ENCODE results near the gene NDUFS6. TPM values are rescaled to one million over a fixed set of nuclear protein-coding genes. Genes with fewer than 3 reads are reported as not detected.

Gene NDUFS6
- total RNA-seq, 1 donor from 2014 or later = 27.0 TPM

DNA sequence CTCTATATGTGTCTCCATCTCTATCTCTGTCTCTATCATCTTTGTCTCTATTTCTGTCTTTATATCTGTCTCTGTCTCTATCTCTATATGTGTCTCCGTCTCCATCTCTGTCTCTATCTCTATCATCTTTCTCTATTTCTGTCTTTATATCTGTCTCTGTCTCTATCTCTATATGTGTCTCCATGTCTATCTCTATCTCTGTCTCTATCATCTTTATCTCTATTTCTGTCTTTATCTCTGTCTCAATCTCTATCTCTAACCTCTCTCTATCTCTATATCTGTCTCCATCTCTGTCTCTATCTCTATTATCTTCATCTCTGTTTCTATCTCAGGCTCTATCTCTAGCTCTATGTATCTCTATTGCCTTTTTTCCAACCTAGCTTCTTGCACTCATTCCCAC lies 44.5 kb downstream of the NDUFS6 start:
- DNase-seq (ENCODE audit: low spot score) (no peak), ATAC-seq (no peak)

DNA sequence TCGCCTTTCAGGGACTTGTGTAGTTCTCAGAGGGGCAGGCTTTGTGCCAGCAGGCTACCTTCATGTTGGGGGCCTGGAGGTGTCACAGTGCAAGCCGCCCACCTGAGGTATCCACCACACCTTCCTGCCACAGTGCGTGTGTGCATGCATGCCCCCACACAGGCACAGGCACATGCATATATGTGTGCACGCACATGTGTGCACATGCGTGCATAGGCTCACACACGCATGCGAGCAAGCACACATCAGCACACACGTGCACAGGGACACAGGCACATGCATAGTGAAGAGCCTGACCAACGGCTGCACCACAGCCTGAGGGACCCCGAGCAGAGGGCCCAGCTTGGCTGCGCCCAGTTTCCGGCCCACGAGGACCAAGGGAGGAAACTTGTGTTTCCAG lies 45.4 kb downstream of the NDUFS6 start:
- DNase-seq (ENCODE audit: low spot score) = no peak
- ATAC-seq = no peak

DNA sequence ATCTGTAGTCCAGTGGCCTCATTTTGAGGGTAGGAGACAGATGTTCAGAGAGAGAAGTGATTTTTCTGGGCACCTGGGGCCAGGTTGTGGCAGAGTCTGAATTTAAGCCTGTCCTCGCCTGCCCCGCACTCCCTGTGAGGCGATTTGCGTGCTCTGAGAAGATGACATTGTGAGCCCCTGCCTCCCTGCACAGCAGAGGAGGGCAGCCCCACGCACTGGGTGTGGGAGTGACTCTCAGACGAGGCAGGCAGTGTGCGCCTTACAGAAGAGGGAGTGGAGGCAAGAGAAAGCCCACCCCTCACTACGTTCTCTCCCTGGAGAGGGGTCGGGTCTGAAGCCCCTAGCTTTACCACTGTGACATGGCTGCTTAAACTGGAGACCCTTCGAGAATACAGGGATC lies 45.8 kb downstream of the NDUFS6 start:
- DNase-seq (ENCODE audit: low spot score) = no peak
- no peak for ATAC-seq

DNA sequence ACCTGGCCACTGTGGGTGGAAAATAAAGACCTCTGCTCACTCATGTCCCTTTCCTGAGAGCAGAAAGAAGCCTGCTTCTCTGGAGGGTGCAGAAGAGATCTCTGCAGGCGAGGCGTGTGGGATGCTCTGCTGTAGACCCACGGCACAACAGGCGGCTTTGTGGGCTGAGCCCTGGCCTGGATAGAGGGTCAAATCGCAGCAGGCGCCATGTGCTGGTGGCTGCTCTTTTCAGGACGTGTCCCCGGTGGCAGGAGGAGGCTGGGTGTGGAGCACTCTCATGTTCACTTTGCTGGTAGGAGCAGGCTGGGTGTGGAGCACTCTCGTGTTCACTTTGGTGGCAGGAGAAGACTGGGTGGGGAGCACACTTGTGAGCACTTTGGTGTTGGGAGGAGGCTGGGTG lies 46.4 kb downstream of the NDUFS6 start:
- ATAC-seq (no peak), DNase-seq (ENCODE audit: low spot score) (no peak)

DNA sequence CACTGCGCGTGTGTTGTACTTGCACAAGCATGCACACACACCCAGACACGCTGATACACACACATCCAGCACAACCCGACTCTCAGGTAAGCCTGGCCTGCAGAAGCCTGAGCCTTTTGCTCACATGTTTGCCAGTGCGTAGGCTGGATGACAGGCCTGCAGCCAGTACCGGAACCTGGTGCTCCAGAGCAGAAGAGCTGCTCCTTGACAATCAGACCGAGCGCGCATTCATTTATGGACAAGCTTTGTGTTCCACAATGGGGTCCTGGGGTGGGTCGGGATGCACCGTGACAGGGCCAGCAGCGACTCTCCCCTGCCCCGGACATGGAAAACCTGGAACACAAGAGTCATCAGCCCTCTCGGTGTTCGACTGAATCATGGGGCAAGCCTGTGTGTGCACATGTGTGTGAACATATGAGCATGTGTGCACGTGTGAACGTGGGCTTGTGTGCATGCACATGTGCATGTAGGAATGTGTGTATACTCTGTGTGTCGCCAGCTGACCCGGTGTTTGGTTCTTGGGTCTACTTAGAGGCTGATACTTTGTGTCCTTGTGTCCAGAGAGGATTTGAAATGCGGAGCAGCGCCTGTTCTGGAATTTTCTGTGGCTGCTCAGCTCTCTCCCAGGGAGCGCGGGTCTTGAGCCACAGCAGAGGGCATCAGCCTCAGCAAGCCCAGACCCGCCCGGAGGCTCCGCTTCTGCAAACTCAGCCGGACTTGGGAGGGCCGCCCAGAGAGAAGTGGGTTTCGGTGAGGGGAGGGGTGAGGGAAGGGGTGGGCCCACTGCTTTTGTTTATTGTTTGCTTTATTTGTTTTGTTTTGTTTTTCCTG lies 49.3 kb downstream of the NDUFS6 start:
- ATAC-seq = no peak
- no peak for DNase-seq (ENCODE audit: low spot score)

DNA sequence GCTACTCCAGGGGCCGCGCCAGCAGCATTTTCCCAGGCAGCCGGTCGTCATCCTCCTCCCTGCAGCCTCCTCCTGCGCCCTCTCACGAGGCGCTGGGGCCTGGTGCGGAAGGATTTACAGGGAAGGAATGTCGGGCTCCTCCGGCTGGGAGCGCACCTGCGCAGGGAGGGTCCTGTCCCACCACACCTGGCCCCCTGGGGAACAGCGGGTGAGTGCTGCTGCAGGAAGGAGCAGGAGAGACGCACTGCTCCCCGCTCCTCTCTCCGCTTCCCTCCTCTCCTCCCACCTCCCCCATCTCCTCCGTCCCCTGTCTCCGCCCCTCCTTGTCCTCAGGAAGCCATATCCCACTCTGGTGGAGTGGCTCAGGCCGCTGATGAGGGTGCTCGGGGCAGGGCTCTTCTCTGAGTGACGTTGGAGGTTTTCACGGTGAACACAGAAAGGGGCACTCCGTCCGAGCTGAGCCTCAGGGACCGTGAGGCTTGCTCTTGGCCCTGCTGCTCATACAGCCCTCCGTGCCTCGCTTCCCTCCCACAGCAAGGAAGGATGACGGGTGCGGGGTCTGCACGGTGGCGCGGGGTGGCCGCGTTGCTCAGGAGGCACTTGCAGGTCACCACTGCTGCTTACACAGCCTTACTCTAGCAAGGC lies 50.2 kb downstream of the NDUFS6 start:
- no peak for ATAC-seq
- no peak for DNase-seq (ENCODE audit: low spot score)

DNA sequence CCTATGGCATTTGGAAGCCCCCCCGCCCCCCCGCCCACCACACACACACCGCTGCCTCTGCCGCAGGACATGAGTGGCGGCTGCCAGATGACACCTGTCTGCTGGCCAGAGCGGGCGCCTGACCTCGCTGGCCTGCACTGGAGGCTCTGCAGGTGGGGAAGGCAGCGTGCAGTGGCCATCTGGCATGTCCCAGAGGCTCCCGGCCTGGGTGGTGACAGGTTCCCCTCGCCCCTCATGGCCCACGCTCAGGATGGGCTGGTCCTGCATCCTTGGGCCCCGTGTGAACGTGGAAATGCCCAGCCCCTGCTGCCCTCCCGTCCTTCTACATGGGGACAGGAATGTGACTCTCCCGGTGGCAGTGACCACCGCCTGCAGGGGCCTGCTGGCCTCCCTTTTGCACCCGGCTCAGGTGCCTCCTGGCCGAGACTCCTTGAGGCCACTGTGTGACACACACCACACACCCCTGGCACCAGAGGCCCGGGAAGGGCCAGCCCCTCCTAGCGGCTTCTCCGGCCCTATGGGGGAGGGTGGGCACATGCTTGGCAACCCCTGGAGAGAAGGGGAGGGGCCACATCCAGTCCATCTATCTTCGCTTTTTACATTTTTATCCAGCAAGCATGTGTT lies 51.2 kb downstream of the NDUFS6 start:
- no peak for DNase-seq (ENCODE audit: low spot score)
- ATAC-seq = no peak

DNA sequence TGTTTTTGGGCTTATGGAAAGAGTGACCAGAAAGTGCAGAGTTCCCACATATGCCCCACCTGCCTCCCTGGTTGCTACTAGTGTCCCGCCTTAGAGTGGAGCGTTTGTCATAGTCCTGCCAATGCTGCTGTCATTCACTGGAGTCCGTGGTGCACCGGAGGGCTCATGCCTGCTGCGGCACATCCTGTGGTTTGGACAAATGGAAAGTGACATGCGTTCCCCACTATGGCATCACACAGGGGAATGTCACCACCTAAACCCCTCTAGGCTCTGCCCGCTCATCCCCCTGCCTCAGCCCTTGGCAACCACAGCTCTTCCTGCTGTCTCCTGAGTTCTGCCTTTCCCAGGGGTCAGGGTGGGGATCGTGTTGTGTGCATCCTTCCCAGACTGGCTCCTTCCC lies 52.3 kb downstream of the NDUFS6 start:
- DNase-seq (ENCODE audit: low spot score) = no peak
- ATAC-seq = no peak

DNA sequence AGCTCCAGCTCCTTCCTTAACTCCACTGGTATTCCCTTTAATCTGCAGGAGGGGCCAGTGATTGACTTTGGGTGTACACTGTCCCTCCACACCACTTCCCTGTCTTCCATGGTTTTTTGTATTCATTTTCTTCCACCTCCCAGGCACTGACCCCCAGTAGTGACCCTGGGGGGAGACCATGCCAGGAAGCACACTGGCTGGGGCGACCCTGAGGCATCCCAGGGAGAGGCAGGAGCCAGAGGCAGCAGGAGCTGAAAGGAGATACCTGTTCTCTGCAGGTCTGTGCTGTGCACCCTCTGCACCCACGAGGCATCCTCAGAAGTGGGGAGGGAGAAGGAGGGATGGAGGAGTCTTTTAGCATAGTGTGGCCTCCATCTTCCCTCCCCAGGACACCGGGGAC lies 53.9 kb downstream of the NDUFS6 start:
- no peak for DNase-seq (ENCODE audit: low spot score)

DNA sequence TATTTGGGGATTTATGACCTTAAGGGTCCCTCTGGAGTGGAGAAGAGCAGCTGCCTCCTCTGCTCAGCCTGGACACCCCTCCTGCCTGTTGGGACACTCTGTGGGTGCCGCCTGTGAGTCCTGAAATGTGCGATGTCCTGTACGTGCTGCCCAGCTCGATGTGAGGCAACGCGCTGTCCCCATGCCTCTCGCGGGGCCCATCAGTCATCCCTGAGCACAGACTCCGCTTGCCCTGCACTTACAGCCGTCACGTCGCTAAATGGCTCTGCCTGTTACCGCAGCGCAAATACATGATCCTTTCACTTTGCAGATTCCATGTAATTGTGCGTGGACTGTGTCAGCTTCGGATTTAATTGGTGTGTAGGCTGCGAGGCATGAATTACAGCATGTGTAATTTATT lies 54.4 kb downstream of the NDUFS6 start:
- DNase-seq (ENCODE audit: low spot score) = no peak

More for the DNA sequence above, 53.9 kb downstream of the NDUFS6 start:
- ATAC-seq = no peak

DNA sequence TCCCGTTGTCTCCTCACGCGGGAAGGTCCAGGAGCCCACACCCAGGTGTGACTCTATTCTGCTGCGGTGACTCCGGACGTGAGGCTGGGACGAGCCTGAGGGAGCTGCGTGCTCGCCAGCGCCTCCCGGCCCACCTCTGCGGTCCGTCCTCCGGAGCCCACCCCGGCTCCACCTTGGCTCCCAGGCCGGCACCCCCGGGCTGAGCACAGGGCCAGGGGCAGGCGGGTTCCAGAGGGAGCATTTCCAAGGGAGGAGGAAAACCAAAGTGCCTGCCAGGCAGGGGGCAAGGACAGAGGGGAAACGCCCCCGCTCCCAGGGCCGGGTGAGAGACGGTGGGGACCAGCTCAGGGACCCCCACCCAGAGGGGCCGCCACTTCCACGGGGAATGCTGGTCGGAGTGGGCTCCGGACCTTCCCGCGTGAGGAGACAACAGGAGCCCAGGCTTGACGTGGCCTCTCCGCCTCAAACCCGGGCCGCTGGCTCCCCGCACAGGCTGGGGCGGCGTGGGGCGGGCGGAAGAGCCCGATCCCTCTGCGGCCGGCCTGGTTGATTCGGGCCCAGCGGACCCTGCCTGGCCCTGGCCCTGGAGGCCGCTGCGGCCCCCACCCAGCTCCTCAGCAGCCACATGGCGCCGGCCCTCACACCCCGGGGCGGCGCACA lies 55.5 kb downstream of the NDUFS6 start:
- ATAC-seq (no peak), DNase-seq (ENCODE audit: low spot score) (no peak)

More for the DNA sequence above, 54.4 kb downstream of the NDUFS6 start:
- no peak for ATAC-seq

DNA sequence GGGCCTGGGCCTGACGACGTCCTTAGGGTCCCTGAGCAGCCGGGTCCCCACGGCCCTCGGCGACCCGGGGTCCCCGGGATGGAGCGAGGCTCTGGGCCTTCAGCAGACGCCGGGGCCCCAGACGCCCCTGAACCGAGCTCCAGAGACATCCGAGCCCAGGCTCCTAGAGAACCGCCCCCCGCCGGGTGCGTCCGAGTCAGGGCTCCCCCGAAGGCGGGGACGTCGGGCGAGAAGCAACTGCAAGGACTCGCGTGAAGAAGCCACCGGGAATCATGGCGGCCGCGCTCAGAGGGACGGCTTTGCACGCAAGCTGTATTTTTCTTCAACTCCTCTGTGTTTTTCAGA lies 56.0 kb downstream of the NDUFS6 start:
- DNase-seq (ENCODE audit: low spot score) (no peak), ATAC-seq (no peak)

DNA sequence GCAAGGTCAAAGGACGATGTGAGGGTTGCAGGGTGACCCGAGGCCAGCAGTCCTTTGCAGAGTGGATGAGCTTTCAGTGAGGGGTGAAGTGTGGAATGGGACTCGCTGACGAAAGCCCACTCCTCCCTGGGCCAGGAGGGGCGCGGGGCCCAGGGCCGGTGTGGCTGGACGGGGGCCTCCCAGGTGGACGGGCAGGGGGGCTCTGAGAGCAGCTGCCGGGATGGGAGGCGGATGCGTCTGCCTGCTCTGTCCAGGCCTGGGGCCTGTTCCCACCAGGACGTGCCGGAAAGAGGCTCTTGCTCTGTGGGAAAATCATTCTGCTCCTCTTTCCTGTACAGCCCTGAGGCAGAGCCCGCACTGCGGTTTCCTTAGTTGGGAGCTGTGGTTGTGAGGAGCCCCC lies 57.2 kb downstream of the NDUFS6 start:
- ATAC-seq = no peak
- DNase-seq (ENCODE audit: low spot score) = no peak

DNA sequence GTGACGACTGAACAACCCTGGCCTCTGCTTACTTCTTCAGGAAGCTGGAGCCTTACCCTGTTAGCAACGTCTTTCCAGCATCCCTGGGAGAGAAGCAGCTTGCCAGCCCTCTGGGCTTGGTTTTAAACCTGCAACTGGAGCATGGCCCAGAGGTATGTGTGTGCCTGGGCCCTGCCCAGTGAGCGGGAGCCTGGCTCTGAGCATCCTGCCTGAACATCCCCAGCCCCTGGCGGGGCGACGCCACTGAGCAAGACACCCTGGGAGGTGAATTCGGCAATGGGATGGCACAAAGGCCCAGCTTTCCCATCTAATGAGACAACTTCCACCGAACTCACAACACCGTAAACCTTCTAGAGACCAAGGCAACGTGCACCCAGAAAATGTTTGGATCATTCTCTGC lies 57.9 kb downstream of the NDUFS6 start:
- DNase-seq (ENCODE audit: low spot score) (no peak), ATAC-seq (no peak)

DNA sequence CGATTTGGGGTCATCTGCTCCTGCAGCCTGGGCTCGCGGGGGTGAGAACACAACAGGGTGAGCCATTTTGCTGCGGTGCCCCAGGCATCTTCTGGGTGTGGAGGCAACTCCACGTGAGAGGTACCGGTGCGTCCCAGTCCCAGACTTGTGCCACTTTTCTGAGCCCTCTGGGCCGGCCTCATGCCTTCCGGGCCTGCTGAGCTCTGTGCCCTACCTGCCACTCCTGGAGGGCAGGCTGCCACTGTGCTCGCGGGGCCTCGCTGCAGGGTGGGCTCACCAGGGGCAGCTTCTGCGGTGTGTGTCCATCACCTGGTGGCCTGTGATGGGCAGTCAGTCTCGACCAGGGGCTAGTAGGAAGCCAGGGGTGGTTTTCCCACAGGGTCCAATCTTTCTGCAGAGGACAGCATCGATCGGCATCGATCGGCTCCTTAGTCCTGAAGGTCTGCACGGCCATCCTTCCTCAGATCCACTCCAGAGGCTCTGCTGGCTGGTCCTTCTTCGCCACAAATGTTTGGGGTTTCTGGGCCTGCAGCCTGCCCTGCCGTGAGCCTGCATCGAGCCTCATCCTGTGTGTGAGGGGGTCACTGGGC lies 58.9 kb downstream of the NDUFS6 start:
- DNase-seq (ENCODE audit: low spot score) (no peak), ATAC-seq (no peak)

DNA sequence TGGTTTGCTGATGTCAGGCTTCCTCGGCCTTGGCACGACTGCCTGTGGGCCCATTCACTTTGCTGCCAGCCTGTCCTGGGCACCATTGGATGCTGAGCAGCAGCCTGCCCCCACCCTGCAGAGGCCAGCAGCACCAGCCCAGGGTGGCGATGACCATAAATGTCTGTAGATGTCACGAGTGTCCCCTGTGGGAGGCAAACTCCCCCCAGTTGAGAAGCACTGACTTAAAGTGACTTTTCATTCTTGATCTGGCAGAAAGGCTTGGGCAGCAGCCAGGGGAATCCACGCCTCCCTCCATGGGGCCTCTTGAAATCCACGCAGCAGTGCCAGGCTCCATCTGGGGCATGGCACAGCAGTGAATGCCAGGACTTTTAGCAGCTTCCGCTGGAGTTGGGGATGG lies 59.7 kb downstream of the NDUFS6 start:
- ATAC-seq = no peak

DNA sequence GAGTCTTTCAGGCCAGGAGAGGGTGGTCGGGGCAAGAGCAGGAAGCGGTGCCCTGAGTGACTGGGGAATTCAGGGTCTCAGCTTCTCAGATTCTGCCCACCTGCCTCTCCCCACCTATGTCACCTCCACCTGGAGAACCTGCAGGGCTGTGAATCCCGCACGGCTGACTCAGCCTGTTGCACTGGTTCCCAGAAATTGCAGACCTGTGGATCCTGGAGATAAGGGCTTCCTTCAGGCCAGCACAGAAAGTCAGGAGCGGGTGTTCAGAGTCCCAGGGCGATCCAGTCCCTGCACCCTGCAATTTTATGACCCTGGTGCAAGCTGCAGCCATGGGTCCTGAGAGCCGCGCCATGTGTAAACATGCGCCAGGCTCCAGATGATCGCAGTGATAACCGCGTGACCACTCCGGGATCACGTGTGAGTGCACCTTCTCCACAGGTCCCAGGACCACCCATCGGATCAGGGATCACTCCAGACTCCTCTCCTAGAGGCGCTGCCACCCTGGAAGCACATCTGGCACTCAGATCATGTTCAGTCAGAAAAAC lies 63.8 kb downstream of the NDUFS6 start:
- no peak for DNase-seq (ENCODE audit: low spot score)
- ATAC-seq = no peak

More for the DNA sequence above, 59.7 kb downstream of the NDUFS6 start:
- no peak for DNase-seq (ENCODE audit: low spot score)

DNA sequence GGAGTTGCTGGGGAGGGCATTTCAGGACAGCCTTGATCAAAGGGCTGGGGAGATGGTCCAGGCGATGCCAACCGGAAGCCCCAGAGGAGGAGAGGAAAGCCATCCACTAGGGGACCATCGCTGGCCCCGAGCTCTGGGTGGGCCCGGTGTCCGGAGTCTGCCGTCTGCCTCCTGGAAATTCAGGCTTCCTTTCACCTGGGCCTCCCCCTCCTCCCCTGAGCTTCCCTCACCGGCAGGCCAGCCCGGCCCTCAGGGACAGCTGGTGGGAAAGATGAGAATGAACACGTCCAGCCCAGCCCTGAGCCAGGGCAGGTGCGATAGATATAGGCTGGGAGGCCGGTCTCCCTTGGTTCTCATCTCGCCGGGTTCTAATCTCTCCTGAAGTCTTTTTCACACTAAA lies 64.3 kb downstream of the NDUFS6 start:
- no peak for ATAC-seq

More for the DNA sequence above, 64.3 kb downstream of the NDUFS6 start:
- DNase-seq (ENCODE audit: low spot score) = no peak
